CD8-positive, alpha-beta memory T cell (primary cell): ENCODE results near the gene FAU. TPM values are rescaled to one million over a fixed set of nuclear protein-coding genes. Genes with fewer than 3 reads are reported as not detected.

ENCODE experiments used
- CTCF ChIA-PET: fragments of 350-600 bp; sonication (Branson Sonifier 250); formaldehyde crosslinking; loops from one replicate; lab custom pipeline; 2021; ENCODE audit warnings: antibody characterized with exemption; lab: Charles Lee
- POLR2A ChIA-PET: fragments of 350-600 bp; sonication (Branson Sonifier 250); formaldehyde crosslinking; loops from one replicate; lab custom pipeline; 2021; ENCODE audit warnings: antibody characterized with exemption; lab: Charles Lee
- DNase-seq, 5 donors: peaks; one replicate each; pipeline versions ENCODE4 v3.0.0 to v3.0.0-alpha.2; 2020 to 2022; ENCODE audit warnings: mixed read lengths in 1 of 5
- H3K27ac ChIP-seq: one replicate; pipeline ENCODE4 v1.7.0; 2013; ENCODE audit warnings: low read depth, mild to moderate bottlenecking, low read length, moderate library complexity
- H3K27me3 ChIP-seq: 2 replicates; pipeline ENCODE4 v1.7.0; 2013; ENCODE audit warnings: low read length, mild to moderate bottlenecking; ENCODE audit not compliant: insufficient read depth, poor library complexity, severe bottlenecking
- H3K36me3 ChIP-seq: 2 replicates; pipeline ENCODE4 v1.7.0; 2013; ENCODE audit warnings: mild to moderate bottlenecking, low read length, moderate library complexity; ENCODE audit not compliant: insufficient read depth
- H3K4me1 ChIP-seq: 2 replicates; pipeline ENCODE4 v1.7.0; 2013; ENCODE audit warnings: mild to moderate bottlenecking, low read length, moderate library complexity; ENCODE audit not compliant: insufficient read depth
- H3K4me3 ChIP-seq: 2 replicates; pipeline ENCODE4 v1.7.0; 2013; ENCODE audit warnings: mild to moderate bottlenecking, low read length
- H3K9me3 ChIP-seq: 2 replicates; pipeline ENCODE4 v1.7.0; 2013; ENCODE audit warnings: mild to moderate bottlenecking, low read length
- H3K27ac Mint-ChIP-seq, 8 donors: one replicate each; pipeline ENCODE4 v1.8.0; 2020 to 2021; ENCODE audit warnings: mixed read lengths in 8 of 8, mild to moderate bottlenecking in 6 of 8, inconsistent platforms in 3 of 8, moderate library complexity in 3 of 8
- H3K27me3 Mint-ChIP-seq, 2 donors: one replicate each; pipeline ENCODE4 v1.8.0; 2020 to 2021; ENCODE audit warnings: mixed read lengths in 2 of 2, mild to moderate bottlenecking in 1 of 2, moderate library complexity in 1 of 2
- H3K36me3 Mint-ChIP-seq, 3 donors: one replicate each; pipeline ENCODE4 v1.8.0; 2020 to 2021; ENCODE audit warnings: mixed read lengths in 3 of 3, inconsistent platforms in 1 of 3, mild to moderate bottlenecking in 1 of 3
- H3K4me1 Mint-ChIP-seq, 3 donors: one replicate each; pipeline ENCODE4 v1.8.0; 2020 to 2021; ENCODE audit warnings: mixed read lengths in 3 of 3, inconsistent platforms in 1 of 3, mild to moderate bottlenecking in 1 of 3
- H3K4me3 Mint-ChIP-seq, 7 donors: one replicate each; pipeline ENCODE4 v1.8.0; 2020 to 2021; ENCODE audit warnings: mixed read lengths in 7 of 7, mild to moderate bottlenecking in 6 of 7, moderate library complexity in 4 of 7, inconsistent platforms in 2 of 7
- H3K9me3 Mint-ChIP-seq, 5 donors: one replicate each; pipeline ENCODE4 v1.8.0; 2020 to 2022; ENCODE audit warnings: mixed read lengths in 5 of 5, mild to moderate bottlenecking in 3 of 5, moderate library complexity in 2 of 5, inconsistent platforms in 1 of 5
- polyA plus RNA-seq: library from polyadenylated mRNA; unstranded; fragments of 300-500 nt; fragmentation: Illumina TruSeq; gene quantifications from one replicate; pipeline ENCODE4 v1.2.3, GENCODE V29; 2021
- total RNA-seq, 2 experiments: library from RNA; stranded (reverse); gene quantifications; one replicate each; pipeline ENCODE4 v1.2.3, GENCODE V29; 2021

Gene FAU
- total and polyA plus RNA-seq, 3 experiments from 2014 or later, result 904 to 1,073 (median 1,054) TPM

GRCh38 chr11:65078786-65079342 is 43.1 kb downstream of the FAU start:
- H3K4me1 ChIP-seq, result peaks cover 9% of the 10 kb centered on the region
- Mint-ChIP-seq H3K4me1 (peaks cover 9 to 23% (median 14%) of the 10 kb centered on the region in 3 donors), H3K36me3 (peaks cover 0 to 1% (median 0%) of the 10 kb centered on the region in 3 donors), H3K27me3 (peaks cover 0 to under 1% of the 10 kb centered on the region in 2 donors), H3K4me3 (no peak overlapping the region), H3K27ac (peak overlapping the region in 5 of 8 donors; percentile 35 to 74 (median 45)), H3K9me3 (no peaks in the 10 kb centered on the region)
- DNase-seq, result no peak
- ChIA-PET CTCF (interaction anchor here (0.7 to 1.1 kb wide), 3 partner anchors 65 to 66 kb away, joined by 3 to 5 read pairs (median 4); partner anchors contain the start of gene ARL2), POLR2A (interaction anchor here (0.6 kb wide), 1 partner anchor 45 kb away, joined by 4 read pairs; no protein-coding TSS in a partner anchor)
- H3K27ac ChIP-seq, result no peak overlapping the region
- H3K27me3 ChIP-seq, result no peaks in the 10 kb centered on the region
- H3K4me3 ChIP-seq, result no peak overlapping the region
- no peaks in the 10 kb centered on the region for H3K9me3 ChIP-seq
- H3K36me3 ChIP-seq, result no peaks in the 10 kb centered on the region

DNA sequence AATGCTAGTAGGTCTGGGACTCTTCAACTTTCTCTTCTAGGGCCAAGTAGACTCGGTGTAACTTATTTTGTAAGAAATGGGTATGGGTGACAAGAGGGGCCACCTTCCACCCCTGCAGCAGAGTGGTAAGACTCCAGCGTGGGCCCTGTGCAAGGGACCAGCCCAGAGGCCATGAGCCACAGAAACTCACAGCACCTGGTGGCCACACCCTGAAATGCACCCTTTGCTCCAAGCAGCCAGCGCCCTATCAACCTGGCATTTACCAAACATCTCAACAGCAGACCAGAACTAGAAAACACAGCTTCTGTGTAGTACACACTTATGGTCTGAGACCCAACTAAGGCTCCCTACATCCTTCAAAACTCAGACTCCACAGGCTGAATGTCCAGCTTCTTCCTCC is 43.8 kb downstream of the FAU start:
- Mint-ChIP-seq H3K36me3 (no peaks in the 10 kb centered on the region), H3K27me3 (no peaks in the 10 kb centered on the region), H3K4me1 (peaks cover 4 to 15% (median 7%) of the 10 kb centered on the region in 3 donors), H3K9me3 (no peaks in the 10 kb centered on the region), H3K4me3 (peak overlapping the region in 1 of 7 donors; percentile 59), H3K27ac (peak overlapping the region in 7 of 8 donors; percentile 35 to 95 (median 68))
- ChIA-PET CTCF (interaction anchor here (0.7 to 1.1 kb wide), 2 partner anchors 64 to 66 kb away, joined by 4 to 5 read pairs; partner anchors contain the start of gene ARL2), POLR2A (no interaction called here)
- Histone ChIP-seq H3K4me1 (peaks cover 5% of the 10 kb centered on the region), H3K9me3 (no peaks in the 10 kb centered on the region), H3K27me3 (no peaks in the 10 kb centered on the region), H3K36me3 (no peaks in the 10 kb centered on the region), H3K4me3 (no peak overlapping the region), H3K27ac (no peak overlapping the region)
- DNase-seq, result peak; percentile 41 to 79 (median 50)

- no peaks in the 10 kb centered on the region for H3K36me3 ChIP-seq
- Mint-ChIP-seq H3K4me1 (peaks cover 4 to 10% (median 7%) of the 10 kb centered on the region in 3 donors), H3K4me3 (no peak overlapping the region), H3K27me3 (no peaks in the 10 kb centered on the region), H3K9me3 (no peaks in the 10 kb centered on the region), H3K27ac (no peak overlapping the region), H3K36me3 (no peaks in the 10 kb centered on the region)
- ChIA-PET CTCF (interaction anchor here (1.1 kb wide), 2 partner anchors 17 to 63 kb away, joined by 3 to 4 read pairs; partner anchors contain the start of gene ARL2), POLR2A (no interaction called here)
- H3K27me3 ChIP-seq, result no peaks in the 10 kb centered on the region
- peaks cover 4% of the 10 kb centered on the region for H3K4me1 ChIP-seq
- no peak overlapping the region for H3K4me3 ChIP-seq
- no peak for DNase-seq
- no peak overlapping the region for H3K27ac ChIP-seq
- H3K9me3 ChIP-seq, result no peaks in the 10 kb centered on the region
These were observed 44.5 kb downstream of the FAU start for GRCh38 chr11:65077451-65077850.

- CTCF ChIA-PET, result interaction anchor here (1.1 kb wide), 1 partner anchor 31 kb away, joined by 4 read pairs; the partner anchor contains the start of gene SAC3D1
- H3K4me3 Mint-ChIP-seq, result no peak overlapping the region
- Histone ChIP-seq H3K27me3 (no peaks in the 10 kb centered on the region), H3K9me3 (no peaks in the 10 kb centered on the region), H3K27ac (no peak overlapping the region), H3K36me3 (no peaks in the 10 kb centered on the region), H3K4me1 (no peaks in the 10 kb centered on the region), H3K4me3 (no peak overlapping the region)
- no peaks in the 10 kb centered on the region for H3K36me3 Mint-ChIP-seq
- POLR2A ChIA-PET, result no interaction called here
- no peak overlapping the region for H3K27ac Mint-ChIP-seq
- no peak for DNase-seq
- H3K9me3 Mint-ChIP-seq, result no peaks in the 10 kb centered on the region
- H3K27me3 Mint-ChIP-seq, result no peaks in the 10 kb centered on the region
- H3K4me1 Mint-ChIP-seq, result no peaks in the 10 kb centered on the region
These were observed 49.3 kb downstream of the FAU start for GRCh38 chr11:65072631-65072966.

DNA sequence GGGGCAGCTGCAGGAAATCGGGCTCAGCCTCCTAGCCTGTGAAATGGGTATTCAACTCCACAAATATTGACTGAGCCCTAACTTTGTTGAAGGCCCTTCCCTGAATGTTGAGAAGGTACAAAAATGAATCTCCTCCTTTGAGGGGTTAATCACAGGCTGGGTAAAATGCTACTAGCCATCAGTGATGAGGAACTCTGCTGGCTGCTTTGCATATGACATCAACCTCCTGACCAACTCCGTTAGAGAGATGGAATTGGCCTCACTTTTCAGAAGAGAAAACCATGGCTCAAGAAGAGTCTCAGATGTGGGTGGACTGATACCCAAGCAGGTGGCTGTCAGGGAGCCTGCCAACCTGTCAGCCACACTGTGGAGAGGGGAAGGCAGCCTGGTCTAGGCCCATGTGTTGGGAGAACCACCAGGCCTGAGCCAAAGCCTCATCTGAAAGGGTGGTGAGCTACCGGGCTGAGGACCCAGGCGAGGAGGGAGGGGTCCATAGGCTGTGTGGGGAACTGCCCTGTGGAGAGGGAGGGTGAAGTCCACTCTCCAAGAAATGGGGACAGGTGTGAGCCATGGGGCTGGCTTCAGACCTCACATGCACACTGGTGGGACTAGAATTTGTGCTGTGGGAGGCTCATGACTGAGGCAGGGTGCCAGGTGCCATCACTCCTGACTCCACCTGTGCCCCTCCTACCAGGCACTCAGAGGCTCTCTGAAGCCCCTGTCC is 49.9 kb downstream of the FAU start:
- DNase-seq, result no peak
- no peaks in the 10 kb centered on the region for H3K4me1 ChIP-seq
- H3K27ac Mint-ChIP-seq, result peak overlapping the region in 1 of 8 donors; percentile 9
- ChIA-PET CTCF (interaction anchor here (1.1 kb wide), 1 partner anchor 31 kb away, joined by 4 read pairs; the partner anchor contains the start of gene SAC3D1), POLR2A (no interaction called here)
- no peak overlapping the region for H3K27ac ChIP-seq
- no peaks in the 10 kb centered on the region for H3K4me1 Mint-ChIP-seq
- no peaks in the 10 kb centered on the region for H3K36me3 Mint-ChIP-seq
- no peaks in the 10 kb centered on the region for H3K27me3 Mint-ChIP-seq
- H3K4me3 Mint-ChIP-seq, result no peak overlapping the region
- H3K36me3 ChIP-seq, result no peaks in the 10 kb centered on the region
- no peaks in the 10 kb centered on the region for H3K9me3 ChIP-seq
- no peaks in the 10 kb centered on the region for H3K27me3 ChIP-seq
- no peaks in the 10 kb centered on the region for H3K9me3 Mint-ChIP-seq
- H3K4me3 ChIP-seq, result no peak overlapping the region

Other genes with a start within 250 kb of the FAU start
- gene EHD1, start 243.5 kb downstream of the FAU start, total RNA-seq, result 100 to 1,000 TPM; 102 to 110 TPM
- gene EHD1, start 243.5 kb downstream of the FAU start, polyA plus RNA-seq, result 258 TPM
- 10 to 100 TPM; 25.7 to 27.0 TPM for gene ATG2A, start 204.9 kb downstream of the FAU start, total RNA-seq
- 7.6 TPM for gene ATG2A, start 204.9 kb downstream of the FAU start, polyA plus RNA-seq
- gene PPP2R5B, start 197.4 kb downstream of the FAU start, total RNA-seq, result 10 to 100 TPM; 11.2 to 11.7 TPM
- 7.8 TPM for gene PPP2R5B, start 197.4 kb downstream of the FAU start, polyA plus RNA-seq
- not detected for gene GPHA2, start 186.2 kb downstream of the FAU start, total RNA-seq
- not detected for gene GPHA2, start 186.2 kb downstream of the FAU start, polyA plus RNA-seq
- not detected for gene MAJIN, start 150.0 kb downstream of the FAU start, total RNA-seq
- gene MAJIN, start 150.0 kb downstream of the FAU start, polyA plus RNA-seq, result not detected
- gene BATF2, start 125.2 kb downstream of the FAU start, total RNA-seq, result under 1 TPM in 1 of 2 experiments, not detected in 1; 0.11 TPM
- gene BATF2, start 125.2 kb downstream of the FAU start, polyA plus RNA-seq, result not detected
- 100 to 1,000 TPM; 125 TPM for gene ARL2, start 108.0 kb downstream of the FAU start, total RNA-seq
- gene ARL2, start 108.0 kb downstream of the FAU start, polyA plus RNA-seq, result 99.7 TPM
- 10 to 100 TPM; 18.3 to 21.6 TPM for gene SNX15, start 94.7 kb downstream of the FAU start, total RNA-seq
- gene SNX15, start 94.7 kb downstream of the FAU start, polyA plus RNA-seq, result 16.4 TPM
- 10 to 100 TPM; 24.8 to 27.1 TPM for gene SAC3D1, start 80.9 kb downstream of the FAU start, total RNA-seq
- 12.0 TPM for gene SAC3D1, start 80.9 kb downstream of the FAU start, polyA plus RNA-seq
- gene NAALADL1, start 63.6 kb downstream of the FAU start, total RNA-seq, result 10 to 100 TPM; 10.8 to 13.3 TPM
- 17.0 TPM for gene NAALADL1, start 63.6 kb downstream of the FAU start, polyA plus RNA-seq
- gene CDCA5, start 38.1 kb downstream of the FAU start, total RNA-seq, result 10 to 100 TPM; 94.9 to 98.8 TPM
- 0.54 TPM for gene CDCA5, start 38.1 kb downstream of the FAU start, polyA plus RNA-seq
- gene ZFPL1, start 37.9 kb downstream of the FAU start, total RNA-seq, result 10 to 100 TPM; 30.8 to 33.5 TPM
- gene ZFPL1, start 37.9 kb downstream of the FAU start, polyA plus RNA-seq, result 24.4 TPM
- gene VPS51, start 25.9 kb downstream of the FAU start, total RNA-seq, result 100 to 1,000 TPM; 120 to 131 TPM
- 99.1 TPM for gene VPS51, start 25.9 kb downstream of the FAU start, polyA plus RNA-seq
- 10 to 100 TPM; 17.8 to 17.9 TPM for gene TM7SF2, start 10.3 kb downstream of the FAU start, total RNA-seq
- 11.1 TPM for gene TM7SF2, start 10.3 kb downstream of the FAU start, polyA plus RNA-seq
- gene ZNHIT2, start 4.4 kb downstream of the FAU start, total RNA-seq, result 10 to 100 TPM; 15.2 to 20.1 TPM
- 19.8 TPM for gene ZNHIT2, start 4.4 kb downstream of the FAU start, polyA plus RNA-seq
- 100 to 1,000 TPM; 117 to 118 TPM for gene MRPL49, start 187 bp upstream of the FAU start, total RNA-seq
- 81.5 TPM for gene MRPL49, start 187 bp upstream of the FAU start, polyA plus RNA-seq
- 10 to 100 TPM; 35.1 to 39.7 TPM for gene SYVN1, start 12.4 kb upstream of the FAU start, total RNA-seq
- gene SYVN1, start 12.4 kb upstream of the FAU start, polyA plus RNA-seq, result 19.6 TPM
- gene SPDYC, start 48.1 kb upstream of the FAU start, total RNA-seq, result not detected
- not detected for gene SPDYC, start 48.1 kb upstream of the FAU start, polyA plus RNA-seq
- 10 to 100 TPM; 88.2 to 92.0 TPM for gene CAPN1, start 59.8 kb upstream of the FAU start, total RNA-seq
- 110 TPM for gene CAPN1, start 59.8 kb upstream of the FAU start, polyA plus RNA-seq
- gene POLA2, start 139.8 kb upstream of the FAU start, total RNA-seq, result 10 to 100 TPM; 75.6 to 78.8 TPM
- 11.0 TPM for gene POLA2, start 139.8 kb upstream of the FAU start, polyA plus RNA-seq
- 1 to 10 TPM in 1 of 2 experiments, under 1 TPM in 1; 0.62 to 1.0 TPM for gene CDC42EP2, start 192.7 kb upstream of the FAU start, total RNA-seq
- not detected for gene CDC42EP2, start 192.7 kb upstream of the FAU start, polyA plus RNA-seq
- gene DPF2, start 211.7 kb upstream of the FAU start, total RNA-seq, result 10 to 100 TPM; 65.8 to 71.9 TPM
- gene DPF2, start 211.7 kb upstream of the FAU start, polyA plus RNA-seq, result 61.5 TPM
- 1 to 10 TPM in 1 of 2 experiments, under 1 TPM in 1; 0.91 to 1.2 TPM for gene TIGD3, start 232.6 kb upstream of the FAU start, total RNA-seq
- gene TIGD3, start 232.6 kb upstream of the FAU start, polyA plus RNA-seq, result 0.59 TPM